HG03442 (cell line): ENCODE data around the gene ADAMTS16.

Experiments used
- ATAC-seq: cut with Tn5 transposase; IDR thresholded peaks from one replicate; pipeline ENCODE4 v1.9.1; 2021; ENCODE audit warnings: mild to moderate bottlenecking, moderate library complexity; ENCODE audit not compliant: unreplicated experiment

ADAMTS16 gene

DNA sequence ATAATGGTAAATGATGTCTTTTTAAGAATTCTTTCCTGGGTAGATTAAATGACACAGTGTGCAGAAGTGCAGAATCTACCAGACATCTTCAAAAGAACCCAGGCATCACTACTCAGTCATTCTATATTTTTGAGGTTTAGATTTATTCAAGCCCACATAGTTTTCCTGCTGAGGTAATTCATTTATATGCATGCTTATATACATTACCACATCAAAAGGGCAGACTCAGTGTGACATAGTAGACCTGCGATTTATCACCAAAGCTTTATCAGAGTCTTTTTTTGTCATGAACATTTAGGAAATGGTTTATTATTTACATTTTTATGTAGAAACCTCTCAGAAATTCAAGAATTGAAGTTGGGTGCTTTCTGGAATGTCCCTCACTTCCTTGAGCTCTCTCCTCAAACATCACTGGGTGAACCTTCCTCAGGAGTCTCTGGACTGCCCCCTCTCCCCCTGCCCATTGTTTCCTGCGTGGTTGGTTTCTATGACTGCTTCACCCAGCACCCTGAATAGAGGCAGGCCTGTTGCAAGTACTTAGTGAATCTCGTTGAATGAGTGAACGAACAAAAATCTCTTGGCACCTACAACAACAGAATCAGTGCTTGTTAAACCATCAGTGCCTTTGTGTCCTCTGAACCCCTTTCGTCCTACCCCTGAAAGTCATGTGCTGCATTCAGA lies 42.5 kb downstream of the ADAMTS16 start:
- ATAC-seq = no peak

DNA sequence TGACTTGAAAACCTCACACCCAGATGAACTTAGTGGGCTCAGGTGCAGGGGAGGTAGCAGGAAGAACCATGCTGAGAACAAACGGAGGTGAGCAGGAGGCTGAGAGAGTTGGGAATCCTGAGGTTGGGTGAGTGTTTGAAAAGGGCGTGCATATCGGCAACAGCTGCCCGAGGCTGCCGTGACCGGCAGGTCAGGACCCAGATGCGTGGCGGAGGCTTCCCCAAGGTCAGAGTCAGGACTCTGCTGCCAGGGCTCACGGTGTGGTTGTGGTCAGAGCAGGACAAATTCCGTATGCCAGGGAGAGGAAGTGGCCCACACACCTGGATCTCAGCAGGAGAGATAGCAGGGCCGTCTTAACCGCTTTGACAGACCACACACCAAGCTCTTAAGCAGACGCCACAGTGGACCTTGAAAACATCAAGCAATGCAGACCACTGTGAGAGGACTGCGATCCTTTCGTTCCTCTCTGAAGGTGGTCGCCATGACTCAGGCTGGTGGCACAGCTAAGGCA lies 43.1 kb downstream of the ADAMTS16 start:
- no peak for ATAC-seq

DNA sequence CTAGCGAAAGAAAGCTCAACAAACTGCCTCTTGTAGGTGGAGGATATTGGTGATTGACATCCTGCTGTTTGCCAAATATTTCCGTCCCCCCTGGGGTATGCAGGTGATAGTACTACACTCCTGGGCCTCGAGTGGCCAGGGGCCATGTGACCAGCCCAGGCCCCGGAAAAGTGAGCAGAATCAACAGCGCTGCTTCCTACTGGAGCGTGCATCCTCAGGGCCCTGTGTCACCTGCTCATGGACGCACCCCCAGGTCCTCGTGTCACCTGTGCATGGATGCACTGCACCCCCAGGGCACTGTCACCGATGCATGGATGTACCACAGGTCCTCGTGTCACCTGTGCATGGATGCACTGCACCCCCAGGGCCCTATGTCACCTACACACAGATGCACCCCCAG lies 43.8 kb downstream of the ADAMTS16 start:
- ATAC-seq = no peak

DNA sequence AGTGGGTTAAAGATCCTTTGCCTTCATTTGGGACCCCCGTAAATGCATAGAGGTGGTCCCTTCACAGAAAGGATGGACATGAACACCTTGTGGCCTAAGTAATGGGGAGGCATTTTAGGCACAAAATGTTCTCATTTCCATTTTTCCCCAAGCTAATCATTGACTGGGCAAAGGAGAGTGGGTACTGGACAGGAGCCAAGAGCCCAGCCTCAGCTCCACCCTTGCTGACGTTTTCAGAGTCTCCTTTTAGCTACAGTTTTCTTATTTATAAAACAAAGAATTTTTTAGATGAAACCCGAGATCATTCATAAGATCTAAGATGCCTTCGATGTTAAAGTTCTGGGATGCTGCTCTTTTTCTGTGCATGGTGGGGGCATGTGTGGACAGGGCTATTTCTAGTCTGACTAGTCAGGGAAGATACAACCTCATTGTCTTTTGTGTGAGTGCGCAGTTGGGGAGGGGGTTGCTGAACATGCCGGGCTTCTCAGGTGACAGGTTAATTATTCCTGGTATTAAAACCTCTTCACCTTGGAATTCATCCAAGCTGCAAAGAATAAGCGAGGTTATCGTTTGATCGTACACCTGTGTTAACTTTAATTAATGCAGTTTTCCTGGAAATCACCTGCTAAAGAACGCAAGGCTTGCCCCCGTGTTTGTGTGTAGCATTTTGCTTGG lies 48.4 kb downstream of the ADAMTS16 start:
- no peak for ATAC-seq

DNA sequence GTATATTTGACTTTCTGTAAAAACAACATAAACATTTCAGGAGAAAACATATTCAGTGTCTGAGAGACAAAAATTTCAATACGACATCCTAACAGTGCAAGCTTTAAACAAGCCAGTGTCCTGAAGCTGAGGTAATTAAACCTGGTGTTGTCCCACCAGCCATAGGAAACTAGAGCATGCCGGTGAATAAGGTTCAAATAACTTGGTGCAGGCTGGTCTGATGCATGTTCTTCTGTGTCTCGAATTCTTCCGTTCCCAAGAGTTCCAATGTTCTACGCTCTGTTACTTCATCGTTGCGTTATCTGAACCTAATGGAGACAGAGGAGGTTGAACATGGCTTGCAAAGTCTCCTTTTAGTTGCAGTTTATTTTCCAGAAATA lies 48.9 kb downstream of the ADAMTS16 start:
- ATAC-seq = no peak

DNA sequence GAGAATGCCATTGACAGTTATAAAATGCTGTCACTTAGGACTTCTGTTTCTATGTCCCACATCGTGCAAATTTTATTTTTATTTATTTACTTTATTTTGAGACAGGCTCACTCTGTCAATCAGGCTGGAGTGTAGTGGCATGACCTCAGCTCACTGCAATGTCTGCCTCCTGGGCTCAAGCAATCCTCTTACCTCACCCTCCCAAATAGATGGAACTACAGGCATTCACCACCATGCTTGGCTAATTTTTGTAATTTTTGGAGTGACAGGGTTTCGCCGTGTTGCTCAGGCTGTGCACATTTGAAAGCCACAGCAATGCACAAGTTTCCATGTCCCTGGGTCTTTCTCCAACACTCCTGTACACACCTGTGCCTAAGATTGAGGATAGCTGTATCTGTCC lies 51.8 kb downstream of the ADAMTS16 start:
- no peak for ATAC-seq

DNA sequence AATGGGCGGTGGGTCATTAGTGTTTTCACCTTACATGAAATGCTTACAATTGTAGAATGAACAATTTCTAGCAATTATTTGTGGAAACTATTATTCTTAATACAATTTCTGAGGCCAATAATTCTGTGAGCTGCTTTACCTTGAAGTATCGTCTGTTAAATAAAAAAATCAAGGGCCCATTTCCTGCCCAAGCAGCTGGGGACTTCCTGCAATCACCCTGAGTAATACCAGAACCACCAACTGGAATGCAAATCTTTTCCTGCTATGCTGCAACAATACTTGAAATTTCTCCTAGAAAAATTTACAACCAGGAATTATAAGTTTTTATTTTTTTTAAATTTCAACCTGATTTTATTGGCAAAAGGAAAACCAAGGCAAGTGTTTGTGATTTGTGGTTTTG lies 52.6 kb downstream of the ADAMTS16 start:
- ATAC-seq = no peak

DNA sequence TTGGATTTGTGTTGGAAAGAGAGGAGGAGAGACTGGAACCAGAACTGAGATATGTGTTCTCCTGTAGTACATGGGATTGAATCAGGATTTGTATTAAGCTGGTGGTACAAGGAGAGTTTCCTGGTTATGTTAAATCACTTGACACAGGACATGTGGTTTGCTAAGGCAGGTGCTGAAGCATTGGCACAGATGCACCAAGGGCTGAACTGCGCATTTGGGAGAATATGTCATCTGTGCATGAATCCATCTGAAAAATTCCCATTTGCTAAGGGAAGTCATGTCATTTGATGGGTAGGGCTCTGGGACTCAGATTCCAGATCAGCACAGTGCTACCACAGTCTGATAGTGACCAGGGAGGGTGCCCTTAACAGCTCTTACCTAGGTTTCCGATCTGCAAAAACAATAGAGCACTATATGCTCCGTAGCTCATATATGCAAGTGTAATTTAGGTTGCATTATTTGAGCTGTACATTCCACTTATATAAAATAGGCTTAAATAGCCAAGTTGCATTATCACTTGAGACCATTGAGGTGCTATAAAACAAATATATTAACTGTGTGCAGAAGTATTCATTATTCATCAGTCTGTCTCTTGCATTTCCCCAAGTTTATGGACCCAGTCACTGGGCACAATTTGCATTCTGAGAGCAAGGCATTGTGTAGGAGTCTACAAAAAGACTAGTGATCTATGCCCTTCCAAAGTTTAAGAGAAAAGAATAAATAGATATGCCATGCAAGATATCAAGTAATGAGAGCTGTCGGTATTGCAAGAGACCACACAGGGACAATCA lies 55.2 kb downstream of the ADAMTS16 start:
- no peak for ATAC-seq

- ATAC-seq = no peak
These were observed 58.0 kb downstream of the ADAMTS16 start for GRCh38 chr5:5198135-5198534.

- ATAC-seq = no peak
These were observed 58.7 kb downstream of the ADAMTS16 start for GRCh38 chr5:5198815-5199214.

- no peak for ATAC-seq
These were observed 59.4 kb downstream of the ADAMTS16 start for GRCh38 chr5:5199495-5199894.

- no peak for ATAC-seq
These were observed 60.0 kb downstream of the ADAMTS16 start for GRCh38 chr5:5200133-5200532.

- no peak for ATAC-seq
These were observed 62.2 kb downstream of the ADAMTS16 start for GRCh38 chr5:5202321-5202720.

DNA sequence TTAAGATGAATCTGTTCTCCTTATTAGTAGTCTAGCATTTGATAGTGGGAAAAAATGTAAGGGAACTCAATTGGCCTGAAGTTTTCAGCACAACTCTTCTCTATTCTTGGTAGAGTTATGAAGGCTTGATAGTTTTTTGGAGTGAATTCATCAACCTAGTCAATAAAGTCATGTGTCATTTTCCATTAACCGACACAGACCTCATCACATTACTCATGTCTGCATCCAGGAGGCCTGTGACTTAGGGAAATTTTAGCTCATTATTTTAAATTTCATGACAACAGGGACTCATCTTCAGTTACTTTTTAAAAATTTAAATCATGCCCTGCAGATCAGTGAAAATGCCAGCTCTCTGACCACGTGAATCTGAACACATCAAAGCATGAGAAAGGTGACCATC lies 63.3 kb downstream of the ADAMTS16 start:
- ATAC-seq = no peak

DNA sequence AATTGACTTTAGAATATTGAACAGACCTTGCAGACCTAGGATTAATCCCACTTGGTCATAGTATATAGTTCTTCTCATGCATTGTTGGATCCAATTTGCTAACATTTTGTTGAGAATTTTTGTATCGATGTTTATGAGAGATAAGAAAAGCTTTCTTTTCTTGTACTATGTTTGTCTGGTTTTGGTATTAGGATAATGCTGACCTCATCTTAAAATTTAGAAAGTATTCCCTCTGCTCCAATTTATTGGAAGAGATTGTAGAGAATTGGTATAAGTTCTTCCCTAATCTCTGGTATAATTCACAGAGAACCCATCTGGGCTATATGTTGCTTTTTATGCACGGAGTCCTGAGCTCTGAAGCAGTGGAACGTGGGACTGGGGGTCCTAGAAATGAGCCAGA lies 67.7 kb downstream of the ADAMTS16 start:
- ATAC-seq = no peak

GRCh38 chr5:5209089-5209488 lies 69.0 kb downstream of the ADAMTS16 start:
- ATAC-seq = no peak

DNA sequence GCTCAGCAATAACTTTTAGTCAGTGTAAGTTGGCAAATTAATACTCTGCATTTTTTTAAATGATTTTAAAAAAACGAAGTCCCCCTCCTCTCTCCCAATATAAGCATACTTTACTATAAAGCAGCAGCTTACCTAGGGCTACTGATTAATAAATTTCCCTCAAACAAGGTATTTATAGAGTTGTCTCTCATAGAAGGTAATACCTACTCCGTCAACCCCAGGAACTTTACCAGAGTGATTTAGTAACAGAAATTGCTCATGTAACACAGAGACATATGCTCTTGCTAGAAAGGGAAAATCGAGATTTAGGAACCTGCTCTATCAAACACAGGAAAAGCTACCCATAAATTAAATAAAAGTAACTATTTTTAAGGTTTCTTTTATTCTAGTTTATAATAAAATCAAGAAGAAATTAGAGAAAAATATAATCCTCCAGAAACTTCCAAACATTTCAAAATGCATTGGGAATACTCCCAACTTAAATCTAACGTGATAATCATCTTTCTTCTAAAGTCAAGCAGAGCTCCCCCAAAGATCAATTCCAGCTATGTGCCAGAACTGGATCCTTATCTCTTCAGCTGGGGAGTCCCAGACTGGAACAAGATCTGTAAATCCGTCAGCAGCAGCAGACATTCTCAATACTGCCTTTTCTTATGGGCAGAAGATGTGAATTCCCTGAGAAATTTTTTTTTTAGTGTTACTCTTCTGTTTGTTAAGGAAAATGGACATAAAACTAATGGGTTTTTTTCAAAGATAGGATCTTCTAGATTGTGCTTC lies 69.6 kb downstream of the ADAMTS16 start:
- no peak for ATAC-seq

- ATAC-seq = peak; percentile 88
These were observed 77.2 kb downstream of the ADAMTS16 start for GRCh38 chr5:5217371-5217770.

- no peak for ATAC-seq
These were observed 78.3 kb downstream of the ADAMTS16 start for GRCh38 chr5:5218396-5218795.

GRCh38 chr5:5219541-5219940 lies 79.4 kb downstream of the ADAMTS16 start:
- no peak for ATAC-seq
